Dedifferentiated amniotic fluid mesenchymal stem cell (primary cell): ENCODE results near the gene DNAJC1.
"Not testable (repeated sequence)": the region's sequence is repeated elsewhere in the genome, so short reads cannot be mapped to it uniquely, and the experiment has no call there.

ENCODE experiments used
- DNase-seq: peaks from one replicate; pipeline ENCODE4 v3.0.0-alpha.2; 2016; ENCODE audit errors: extremely low spot score

DNAJC1 gene

GRCh38 chr10:21726601-21727225 is 276.8 kb downstream of the DNAJC1 start:
- DNase-seq = no peak

GRCh38 chr10:21724687-21725367 is 278.7 kb downstream of the DNAJC1 start:
- DNase-seq = peak; percentile 99

GRCh38 chr10:21724020-21724589 is 279.4 kb downstream of the DNAJC1 start:
- DNase-seq = no peak

- DNase-seq = no peak
Observed at GRCh38 chr10:21722209-21722608, 281.3 kb downstream of the DNAJC1 start.

- DNase-seq = no peak
Observed at GRCh38 chr10:21721000-21721665, 282.4 kb downstream of the DNAJC1 start.

GRCh38 chr10:21720090-21720489 is 283.4 kb downstream of the DNAJC1 start:
- no peak for DNase-seq

GRCh38 chr10:21719502-21719901 is 284.0 kb downstream of the DNAJC1 start:
- DNase-seq = no peak

GRCh38 chr10:21717437-21718054 is 286.0 kb downstream of the DNAJC1 start:
- not testable (repeated sequence) for DNase-seq

- no peak for DNase-seq
Observed at GRCh38 chr10:21715531-21716195, 287.9 kb downstream of the DNAJC1 start.

- no peak for DNase-seq
Observed at GRCh38 chr10:21712975-21713374, 290.6 kb downstream of the DNAJC1 start.

GRCh38 chr10:21707498-21707897 is 296.0 kb downstream of the DNAJC1 start:
- no peak for DNase-seq
